Measurements from ENCODE around the gene PLEKHG4B.

The PLEKHG4B gene

DNA sequence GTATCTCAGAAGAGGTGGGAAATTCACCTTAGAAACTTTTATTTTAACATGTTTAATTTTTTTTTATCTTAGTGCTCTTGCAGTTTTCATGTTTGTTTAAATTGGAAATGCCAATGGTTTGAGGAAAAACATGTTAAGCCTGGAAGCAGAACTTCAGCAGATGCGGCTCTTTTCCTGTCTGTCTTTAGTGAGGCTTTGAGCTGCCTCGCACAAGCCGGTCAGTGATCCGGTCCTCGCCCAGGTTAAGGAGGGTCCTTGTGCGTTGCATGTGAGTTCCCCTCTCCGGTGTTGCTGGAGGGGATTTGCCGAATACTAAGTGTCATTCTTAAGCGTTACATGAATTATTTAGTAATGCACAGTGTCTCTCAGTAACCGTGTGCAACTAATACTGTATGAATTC, 9.4 kb upstream of the PLEKHG4B start:
- no peak for DNase-seq (ENCODE audit: low read depth)
- no peak overlapping the region for H3K4me3 ChIP-seq (ENCODE audit: low read depth, low read length)
- TF ChIP-seq, protein P1, sequence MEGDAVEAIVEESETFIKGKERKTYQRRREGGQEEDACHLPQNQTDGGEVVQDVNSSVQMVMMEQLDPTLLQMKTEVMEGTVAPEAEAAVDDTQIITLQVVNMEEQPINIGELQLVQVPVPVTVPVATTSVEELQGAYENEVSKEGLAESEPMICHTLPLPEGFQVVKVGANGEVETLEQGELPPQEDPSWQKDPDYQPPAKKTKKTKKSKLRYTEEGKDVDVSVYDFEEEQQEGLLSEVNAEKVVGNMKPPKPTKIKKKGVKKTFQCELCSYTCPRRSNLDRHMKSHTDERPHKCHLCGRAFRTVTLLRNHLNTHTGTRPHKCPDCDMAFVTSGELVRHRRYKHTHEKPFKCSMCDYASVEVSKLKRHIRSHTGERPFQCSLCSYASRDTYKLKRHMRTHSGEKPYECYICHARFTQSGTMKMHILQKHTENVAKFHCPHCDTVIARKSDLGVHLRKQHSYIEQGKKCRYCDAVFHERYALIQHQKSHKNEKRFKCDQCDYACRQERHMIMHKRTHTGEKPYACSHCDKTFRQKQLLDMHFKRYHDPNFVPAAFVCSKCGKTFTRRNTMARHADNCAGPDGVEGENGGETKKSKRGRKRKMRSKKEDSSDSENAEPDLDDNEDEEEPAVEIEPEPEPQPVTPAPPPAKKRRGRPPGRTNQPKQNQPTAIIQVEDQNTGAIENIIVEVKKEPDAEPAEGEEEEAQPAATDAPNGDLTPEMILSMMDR (IDR thresholded peaks at IDR 0.05; ENCODE audit: low read depth, low read length, missing control alignments), result no peak

DNA sequence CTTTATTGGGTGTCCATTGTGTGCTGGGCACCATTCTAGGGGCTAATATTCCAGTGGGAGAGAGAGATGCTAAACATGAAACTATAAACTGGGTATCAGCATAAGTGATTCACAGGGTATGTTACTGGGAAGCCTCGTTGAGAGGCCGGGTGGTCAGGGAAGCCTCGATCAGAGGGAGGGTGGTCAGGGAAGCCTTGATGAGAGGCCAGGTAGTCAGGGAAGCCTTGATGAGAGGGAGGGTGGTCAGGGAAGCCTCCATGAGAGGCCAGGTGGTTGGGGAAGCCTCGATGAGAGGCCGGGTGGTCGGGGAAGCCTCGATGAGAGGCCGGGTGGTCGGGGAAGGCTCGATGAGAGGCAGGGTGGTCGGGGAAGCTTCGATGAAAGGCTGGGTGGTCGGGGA, 8.9 kb upstream of the PLEKHG4B start:
- no peak for DNase-seq (ENCODE audit: low read depth)
- no peak overlapping the region for H3K4me3 ChIP-seq (ENCODE audit: low read depth, low read length)
- TF ChIP-seq, protein P1 (IDR thresholded peaks at IDR 0.05; ENCODE audit: low read depth, low read length, missing control alignments), result no peak

DNA sequence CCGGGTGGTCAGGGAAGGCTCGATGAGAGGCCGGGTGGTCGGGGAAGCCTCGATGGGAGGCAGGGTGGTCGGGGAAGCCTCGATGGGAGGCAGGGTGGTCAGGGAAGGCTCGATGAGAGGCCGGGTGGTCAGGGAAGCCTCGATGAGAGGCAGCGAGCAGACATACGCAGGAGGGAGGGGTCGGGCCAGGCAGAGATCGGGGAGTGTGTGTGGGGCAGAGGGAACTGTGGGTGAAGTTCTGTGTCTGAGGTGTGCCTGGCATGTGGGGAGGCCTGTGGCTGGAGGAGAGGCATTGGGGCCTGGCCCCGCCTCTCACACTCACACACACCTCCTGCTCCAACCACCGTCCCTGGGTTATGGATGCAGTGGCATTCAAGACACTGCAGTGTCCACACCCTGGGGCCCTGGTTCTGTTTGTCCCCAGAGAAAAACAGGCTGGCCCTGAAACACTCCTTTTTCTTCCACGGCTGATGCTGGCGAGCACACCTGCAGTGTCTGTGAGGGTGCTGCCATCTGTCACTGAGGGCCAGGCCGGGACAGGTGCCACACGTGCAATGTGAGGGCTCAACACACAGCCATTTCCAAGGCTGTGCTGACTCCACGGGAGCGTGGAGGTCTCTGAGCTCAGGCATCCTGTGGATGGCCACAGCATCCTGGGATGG, 6.5 kb upstream of the PLEKHG4B start:
- H3K4me3 ChIP-seq (ENCODE audit: low read depth, low read length), result no peak overlapping the region
- no peak for DNase-seq (ENCODE audit: low read depth)
- TF ChIP-seq, protein P1 (IDR thresholded peaks at IDR 0.05; ENCODE audit: low read depth, low read length, missing control alignments), result no peak

DNA sequence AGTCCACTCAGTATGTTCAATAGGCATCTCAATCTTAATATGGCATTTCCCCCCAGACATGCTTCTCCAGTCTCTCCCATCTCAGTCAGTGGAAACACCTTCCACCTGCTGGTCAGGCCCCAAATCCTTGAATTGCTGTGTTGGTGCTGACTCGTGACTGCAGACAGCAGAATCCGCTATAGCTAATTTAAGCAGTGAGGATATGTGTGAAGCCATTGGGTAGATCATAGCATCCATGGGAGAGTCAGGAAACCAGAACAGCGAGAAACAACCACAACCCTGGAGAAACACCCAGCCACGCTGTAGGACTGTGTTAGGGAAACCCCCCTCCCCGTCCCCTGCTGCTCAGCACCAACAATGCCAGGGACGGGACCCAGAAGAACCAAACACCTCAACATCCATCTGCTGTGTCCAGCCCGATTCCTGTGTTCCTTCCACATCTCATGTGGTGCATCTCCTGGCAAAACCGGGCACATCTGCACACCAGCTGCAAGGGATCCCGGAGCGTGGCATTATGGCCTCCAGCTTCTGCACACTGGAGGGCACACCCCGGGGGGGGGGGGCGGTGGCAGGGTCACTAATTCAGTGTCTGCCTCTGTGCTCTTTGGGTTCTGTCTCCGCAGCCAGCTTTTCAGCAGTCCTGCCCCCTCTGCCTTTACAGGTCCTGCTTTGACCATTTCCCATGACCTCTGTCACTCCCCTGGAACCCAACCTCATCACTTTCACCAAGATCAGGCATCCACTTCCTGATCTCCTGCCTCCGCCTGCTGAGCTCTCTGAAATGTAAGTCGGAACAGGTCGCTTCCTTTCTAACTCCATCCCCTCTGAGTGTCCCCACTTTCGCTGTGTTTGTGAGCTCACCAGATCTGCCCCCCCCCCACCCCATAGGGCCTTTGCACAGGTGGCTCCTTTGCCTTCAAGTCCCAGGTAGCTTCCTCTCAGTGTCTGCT, 2.4 kb upstream of the PLEKHG4B start:
- H3K4me3 ChIP-seq (ENCODE audit: low read depth, low read length), result no peak overlapping the region
- TF ChIP-seq, protein P1 (IDR thresholded peaks at IDR 0.05; ENCODE audit: low read depth, low read length, missing control alignments), result no peak
- no peak for DNase-seq (ENCODE audit: low read depth)

DNA sequence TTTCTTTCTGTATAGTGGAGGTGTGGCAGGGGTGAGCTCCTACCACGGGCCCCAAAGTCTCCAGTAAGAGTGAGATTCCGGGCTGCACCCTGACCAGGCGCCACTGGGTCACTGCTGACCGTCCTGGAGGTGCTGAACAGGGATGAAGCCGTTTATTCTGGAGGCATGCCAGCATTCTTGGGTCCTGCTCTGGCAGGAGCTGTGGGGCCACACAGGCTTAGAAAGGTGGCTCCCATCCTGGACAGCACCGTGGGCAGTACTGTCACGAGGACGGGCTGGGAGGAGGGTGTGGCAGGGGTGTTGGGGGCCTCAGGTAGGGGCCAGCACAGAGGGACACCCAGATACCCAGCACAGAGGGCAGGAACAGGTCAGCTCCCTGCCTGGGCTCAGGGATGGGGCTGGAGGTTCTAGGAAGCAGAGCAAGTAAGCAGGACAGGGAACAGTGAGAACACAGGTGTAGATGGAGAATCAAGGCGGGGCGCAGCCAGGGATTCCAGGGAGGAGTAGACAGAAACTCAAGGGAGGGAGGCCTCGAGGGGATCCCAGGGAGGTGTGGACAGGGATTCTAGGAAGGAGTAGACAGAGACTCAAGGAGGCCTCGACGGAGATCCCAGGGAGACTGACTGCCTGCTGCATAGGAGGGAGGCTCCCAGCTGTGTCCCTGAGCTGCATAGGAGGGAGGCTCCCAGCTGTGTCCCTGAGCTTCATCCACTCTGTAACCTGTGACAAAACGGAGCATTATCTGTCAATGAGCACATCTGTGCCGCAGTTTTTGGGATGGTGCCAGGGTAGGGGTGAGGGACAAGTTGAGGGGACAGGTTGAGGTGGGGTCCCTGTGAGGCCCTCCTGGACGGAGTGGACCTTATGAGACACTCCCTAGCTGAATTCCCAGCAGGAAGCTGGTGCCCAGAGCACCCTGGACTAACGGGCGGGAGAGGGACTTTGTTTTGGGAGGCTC, 1.1 kb upstream of the PLEKHG4B start:
- H3K4me3 ChIP-seq (ENCODE audit: low read depth, low read length), result no peak overlapping the region
- no peak for DNase-seq (ENCODE audit: low read depth)
- TF ChIP-seq, protein P1 (IDR thresholded peaks at IDR 0.05; ENCODE audit: low read depth, low read length, missing control alignments), result no peak

DNA sequence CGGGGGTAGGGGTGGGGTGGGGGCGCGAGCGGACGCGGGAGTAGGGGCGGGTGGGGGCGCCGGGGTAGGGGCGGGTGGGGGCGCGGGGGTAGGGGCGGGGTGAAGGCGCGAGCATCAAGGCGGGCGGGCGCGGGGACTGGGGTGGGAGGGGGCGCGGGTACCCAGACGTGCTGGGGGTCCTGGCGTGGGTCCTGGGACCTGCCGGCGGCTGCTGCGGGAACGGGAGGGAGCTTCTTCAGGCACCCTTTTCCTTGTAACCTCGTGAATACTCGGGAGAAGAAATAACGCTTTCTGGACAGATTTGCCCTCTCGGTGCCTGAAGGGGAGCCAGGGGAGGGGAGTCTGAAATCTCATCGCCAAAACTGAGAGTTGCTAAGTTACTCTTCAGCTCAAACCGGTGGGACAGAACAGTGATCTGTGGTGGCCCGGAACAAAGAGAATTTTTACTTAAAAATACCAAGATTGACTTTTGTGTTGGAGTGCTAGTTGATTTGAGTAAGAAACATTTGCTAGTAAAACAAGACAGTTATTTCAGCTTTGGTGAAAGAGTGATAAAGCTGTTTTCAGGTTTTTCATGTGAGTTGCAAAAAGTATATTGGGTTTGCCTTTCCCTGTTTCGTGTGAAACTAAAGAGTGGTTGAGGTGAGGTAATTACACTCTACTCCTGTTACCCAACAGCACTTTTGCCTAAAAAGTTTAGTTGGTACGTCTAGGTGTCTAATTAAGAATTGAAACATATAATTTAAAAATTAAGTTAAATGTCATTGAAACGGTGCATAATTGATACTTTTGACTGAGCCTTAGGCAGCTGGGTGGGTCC, 643 bp downstream of the PLEKHG4B start:
- DNase-seq (ENCODE audit: low read depth), result no peak
- H3K4me3 ChIP-seq (ENCODE audit: low read depth, low read length), result no peak overlapping the region
- TF ChIP-seq, protein P1 (IDR thresholded peaks at IDR 0.05; ENCODE audit: low read depth, low read length, missing control alignments), result no peak
